Bronchial epithelial cell (primary cell): Measurements from ENCODE around the gene C1QTNF1. TPM values are rescaled to one million over a fixed set of nuclear protein-coding genes. Genes with fewer than 3 reads are reported as not detected.

Source experiments
- DNase-seq: peaks from one replicate; pipeline ENCODE4 v3.0.0-alpha.2; 2010; ENCODE audit warnings: low read depth
- FAIRE-seq: peaks from 2 replicates; lab custom pipeline; 2011; peaks lifted over from hg19 to GRCh38; lab: Jason Lieb, UNC
- H3K27me3 ChIP-seq: 2 replicates; pipeline ENCODE4 v1.5.1; 2011; ENCODE audit warnings: low read length; ENCODE audit not compliant: control insufficient read depth, insufficient read depth
- H3K36me3 ChIP-seq: 2 replicates; pipeline ENCODE4 v1.5.1; 2011; ENCODE audit warnings: low read length; ENCODE audit not compliant: control insufficient read depth, insufficient read depth
- H3K4me3 ChIP-seq: 2 replicates; pipeline ENCODE4 v1.5.1; 2011; ENCODE audit warnings: mild to moderate bottlenecking, low read depth, low read length, control low read depth
- CTCF ChIP-seq: IDR thresholded peaks from 2 replicates; pipeline ENCODE4 v1.5.1; 2011; ENCODE audit warnings: mild to moderate bottlenecking, moderate library complexity, low read length, control low read depth, inconsistent platforms; ENCODE audit not compliant: insufficient read depth, severe bottlenecking
- total RNA-seq: library from RNA; depleted of rRNA; stranded (reverse); fragments of >200 nt; gene quantifications from 2 replicates; pipeline ENCODE4 v1.2.1, GENCODE V29; 2014

Gene C1QTNF1
- total RNA-seq, 1 donor from 2014 or later = 0.79 TPM

- no peak for TF ChIP-seq CTCF
- FAIRE-seq (no peak), DNase-seq (no peak)
- H3K27me3 ChIP-seq = no peaks in the 10 kb centered on the region
- H3K36me3 ChIP-seq = no peaks in the 10 kb centered on the region
- H3K4me3 ChIP-seq = no peak overlapping the region
Measured at GRCh38 chr17:79055197-79055596, 31.2 kb downstream of the C1QTNF1 start.

- TF ChIP-seq CTCF = no peak
- no peaks in the 10 kb centered on the region for H3K36me3 ChIP-seq
- FAIRE-seq (no peak), DNase-seq (no peak)
- H3K4me3 ChIP-seq = no peak overlapping the region
- no peaks in the 10 kb centered on the region for H3K27me3 ChIP-seq
Measured at GRCh38 chr17:79057737-79058385, 33.9 kb downstream of the C1QTNF1 start.

GRCh38 chr17:79062691-79063090 lies 38.7 kb downstream of the C1QTNF1 start:
- FAIRE-seq = no peak

GRCh38 chr17:79064026-79064425 lies 40.1 kb downstream of the C1QTNF1 start:
- no peaks in the 10 kb centered on the region for H3K36me3 ChIP-seq
- no peaks in the 10 kb centered on the region for H3K27me3 ChIP-seq
- no peak overlapping the region for H3K4me3 ChIP-seq
- DNase-seq = no peak
- FAIRE-seq = no peak
- TF ChIP-seq CTCF = no peak

More at GRCh38 chr17:79062691-79063090, 38.7 kb downstream of the C1QTNF1 start:
- no peak for DNase-seq
- Histone ChIP-seq H3K4me3 (no peak overlapping the region), H3K27me3 (no peaks in the 10 kb centered on the region), H3K36me3 (no peaks in the 10 kb centered on the region)
- no peak for TF ChIP-seq CTCF

GRCh38 chr17:79065105-79065670 lies 41.2 kb downstream of the C1QTNF1 start:
- DNase-seq (peak; percentile 27), FAIRE-seq (no peak)
- Histone ChIP-seq H3K36me3 (no peaks in the 10 kb centered on the region), H3K4me3 (no peak overlapping the region), H3K27me3 (no peaks in the 10 kb centered on the region)
- peak; percentile 47 for TF ChIP-seq CTCF
